Endothelial cell of umbilical vein (primary cell): Measurements from ENCODE around the gene MGAT4A.

Source experiments
- CTCF ChIP-seq, 2 donors: IDR thresholded peaks; 1 replicate in 1 of 2; 2 replicates in 1 of 2; pipeline ENCODE4 v1.5.1; 2011; ENCODE audit warnings: low read length in 2 of 2, mild to moderate bottlenecking in 2 of 2, moderate library complexity in 2 of 2, control low read depth in 1 of 2, inconsistent platforms in 1 of 2, low read depth in 1 of 2; ENCODE audit not compliant: insufficient read depth in 1 of 2; ENCODE audit errors: extremely low read depth in 1 of 2
- POLR2A ChIP-seq: IDR thresholded peaks from 2 replicates; pipeline ENCODE4 v1.6.1; 2012; ENCODE audit warnings: low read depth, mild to moderate bottlenecking, control low read depth, low read length

- TF ChIP-seq POLR2A = no peak
- no peak for TF ChIP-seq CTCF (IDR thresholded peaks at IDR 0.05; ENCODE audit: extremely low read depth in 1 of 2, insufficient read depth in 1 of 2, low read depth in 1 of 2, low read length in 2 of 2)
These were observed 132.0 kb downstream of the MGAT4A start for GRCh38 chr2:98598781-98599428.
